H9 (cell line): ENCODE results near the gene NCKAP5. TPM values are rescaled to one million over a fixed set of nuclear protein-coding genes. Genes with fewer than 3 reads are reported as not detected.

Experiments used
- DNase-seq: peaks from one replicate; pipeline ENCODE4 v3.0.0-alpha.2; 2017
- H2AFZ ChIP-seq: one replicate; pipeline ENCODE4 v1.6.1; 2013; ENCODE audit warnings: mild to moderate bottlenecking, low read length, control low read depth, moderate library complexity
- H2AK5ac ChIP-seq: 2 replicates; pipeline ENCODE4 v1.6.1; 2013; ENCODE audit warnings: low read length, control low read depth, mixed read lengths; ENCODE audit not compliant: insufficient read length
- H2BK120ac ChIP-seq: one replicate; pipeline ENCODE4 v1.6.1; 2013; ENCODE audit warnings: low read depth, mild to moderate bottlenecking, low read length, control low read depth, inconsistent platforms; ENCODE audit not compliant: poor library complexity, severe bottlenecking
- H2BK12ac ChIP-seq: 2 replicates; pipeline ENCODE4 v1.6.1; 2013; ENCODE audit warnings: low read length, control low read depth, mixed read lengths, low read depth; ENCODE audit not compliant: insufficient read length
- H2BK15ac ChIP-seq: 2 replicates; pipeline ENCODE4 v1.6.1; 2013; ENCODE audit warnings: low read depth, low read length, control low read depth
- H2BK20ac ChIP-seq: one replicate; pipeline ENCODE4 v1.6.1; 2013; ENCODE audit warnings: low read depth, mild to moderate bottlenecking, low read length, control low read depth, inconsistent platforms; ENCODE audit not compliant: poor library complexity, severe bottlenecking
- H2BK5ac ChIP-seq: 2 replicates; pipeline ENCODE4 v1.6.1; 2013; ENCODE audit warnings: low read length, control low read depth, mixed read lengths; ENCODE audit not compliant: insufficient read length
- H3K14ac ChIP-seq: 2 replicates; pipeline ENCODE4 v1.6.1; 2013; ENCODE audit warnings: low read length, control low read depth; ENCODE audit not compliant: insufficient read depth
- H3K18ac ChIP-seq: 2 replicates; pipeline ENCODE4 v1.6.1; 2013; ENCODE audit warnings: low read depth, mild to moderate bottlenecking, mixed read lengths, low read length, control low read depth; ENCODE audit not compliant: insufficient read length
- H3K23ac ChIP-seq: 2 replicates; pipeline ENCODE4 v1.6.1; 2013; ENCODE audit warnings: low read length, control low read depth, mixed read lengths, low read depth; ENCODE audit not compliant: insufficient read length
- H3K23me2 ChIP-seq: 2 replicates; pipeline ENCODE4 v1.6.1; 2013; ENCODE audit warnings: low read depth, mild to moderate bottlenecking, mixed read lengths, low read length, control low read depth; ENCODE audit not compliant: insufficient read length, poor library complexity, severe bottlenecking
- H3K27ac ChIP-seq: 2 replicates; pipeline ENCODE4 v1.5.1; 2013; ENCODE audit warnings: low read length, control low read depth, mixed read lengths, low read depth; ENCODE audit not compliant: insufficient read length
- H3K27me3 ChIP-seq: 2 replicates; pipeline ENCODE4 v1.6.1; 2013; ENCODE audit warnings: low read length, control low read depth, inconsistent platforms; ENCODE audit not compliant: insufficient read depth
- H3K4ac ChIP-seq: 2 replicates; pipeline ENCODE4 v1.6.1; 2013; ENCODE audit warnings: low read depth, mild to moderate bottlenecking, control low read depth, inconsistent platforms, low read length, moderate library complexity
- H3K4me1 ChIP-seq: 2 replicates; pipeline ENCODE4 v1.6.1; 2013; ENCODE audit warnings: low read length, control low read depth, inconsistent platforms; ENCODE audit not compliant: insufficient read depth
- H3K4me2 ChIP-seq: 2 replicates; pipeline ENCODE4 v1.6.1; 2013; ENCODE audit warnings: low read length, control low read depth, mixed read lengths; ENCODE audit not compliant: insufficient read length, insufficient read depth
- H3K56ac ChIP-seq: 2 replicates; pipeline ENCODE4 v1.6.1; 2013; ENCODE audit warnings: low read depth, mild to moderate bottlenecking, mixed read lengths, low read length, control low read depth; ENCODE audit not compliant: insufficient read length
- H3K79me1 ChIP-seq: 2 replicates; pipeline ENCODE4 v1.6.1; 2013; ENCODE audit warnings: low read depth, mild to moderate bottlenecking, moderate library complexity, low read length, control low read depth, inconsistent platforms; ENCODE audit not compliant: insufficient read depth, poor library complexity, severe bottlenecking
- H3K79me2 ChIP-seq: 2 replicates; pipeline ENCODE4 v1.6.1; 2013; ENCODE audit warnings: low read length, control low read depth, inconsistent platforms; ENCODE audit not compliant: insufficient read depth
- H3K9ac ChIP-seq: 2 replicates; pipeline ENCODE4 v1.6.1; 2013; ENCODE audit warnings: low read length, control low read depth, mixed read lengths; ENCODE audit not compliant: insufficient read length; ENCODE audit errors: extremely low read depth
- H3K9me3 ChIP-seq: one replicate; pipeline ENCODE4 v1.6.1; 2013; ENCODE audit warnings: low read depth, low read length, inconsistent platforms; ENCODE audit not compliant: control insufficient read depth
- H3T11ph ChIP-seq: one replicate; pipeline ENCODE4 v1.6.1; 2013; ENCODE audit warnings: mild to moderate bottlenecking, low read length, control low read depth, inconsistent platforms
- H4K20me1 ChIP-seq: one replicate; pipeline ENCODE4 v1.6.1; 2013; ENCODE audit not compliant: control insufficient read depth, insufficient read length, insufficient read depth
- H4K5ac ChIP-seq: 2 replicates; pipeline ENCODE4 v1.6.1; 2013; ENCODE audit warnings: low read depth, mild to moderate bottlenecking, mixed read lengths, low read length, control low read depth; ENCODE audit not compliant: insufficient read length
- H4K8ac ChIP-seq: replicated peaks from 2 replicates; pipeline ENCODE4 v1.6.1; 2013; ENCODE audit warnings: low read length, control low read depth, mixed read lengths, low read depth; ENCODE audit not compliant: insufficient read length
- H4K91ac ChIP-seq: 2 replicates; pipeline ENCODE4 v1.6.1; 2013; ENCODE audit warnings: low read depth, mild to moderate bottlenecking, moderate library complexity, mixed read lengths, low read length, control low read depth; ENCODE audit not compliant: insufficient read length
- H3K27ac Mint-ChIP-seq, 3 experiments: 2 replicates in 2 of 3; 3 replicates in 1 of 3; pipeline ENCODE4 v1.8.0; 2020 to 2021; ENCODE audit warnings: mixed read lengths in 3 of 3, mild to moderate bottlenecking in 1 of 3, moderate library complexity in 1 of 3
- H3K27me3 Mint-ChIP-seq: 2 replicates; pipeline ENCODE4 v1.8.0; 2021; ENCODE audit warnings: low read depth, mild to moderate bottlenecking, moderate library complexity, mixed read lengths
- H3K36me3 Mint-ChIP-seq, 3 experiments: 2 replicates in 2 of 3; 3 replicates in 1 of 3; pipeline ENCODE4 v1.8.0; 2020 to 2021; ENCODE audit warnings: low read depth in 3 of 3, mixed read lengths in 3 of 3; ENCODE audit not compliant: insufficient read depth in 1 of 3
- H3K4me1 Mint-ChIP-seq, 2 experiments: 2 replicates each; pipeline ENCODE4 v1.8.0; 2020; ENCODE audit warnings: mixed read lengths in 2 of 2
- H3K4me3 Mint-ChIP-seq, 2 experiments: 2 replicates in 1 of 2; 3 replicates in 1 of 2; pipeline ENCODE4 v1.8.0; 2020 to 2021; ENCODE audit warnings: mild to moderate bottlenecking in 2 of 2, mixed read lengths in 2 of 2, moderate library complexity in 1 of 2
- H3K9me3 Mint-ChIP-seq, 2 experiments: 2 replicates in 1 of 2; 3 replicates in 1 of 2; pipeline ENCODE4 v1.8.0; 2020; ENCODE audit warnings: mild to moderate bottlenecking in 2 of 2, mixed read lengths in 2 of 2, moderate library complexity in 1 of 2
- WGBS: extraction: QIAGEN DNeasy Blood & Tissue Kit; methylation state at CpG from one replicate; pipeline ENCODE4 v1.1.7; 2013; ENCODE audit warnings: missing lambda C conversion rate, low lambda C conversion rate, mixed read lengths; ENCODE audit not compliant: insufficient read length; ENCODE audit errors: extremely low coverage; 5-methylcytosine and 5-hydroxymethylcytosine counted together
- total RNA-seq: library from RNA; stranded (reverse); gene quantifications from 2 replicates; pipeline ENCODE4 v1.2.1, GENCODE V29; 2021
- TF ChIP-seq, protein P1 (sequence below): fragments of 200-600 bp; sonication (generic); conservative IDR thresholded peaks from 3 replicates; pipeline ENCODE4 v1.8.0; 2021; ENCODE audit warnings: antibody characterized with exemption, mild to moderate bottlenecking

Gene NCKAP5
- total RNA-seq, 1 experiment from 2014 or later, result 0.26 TPM

DNA sequence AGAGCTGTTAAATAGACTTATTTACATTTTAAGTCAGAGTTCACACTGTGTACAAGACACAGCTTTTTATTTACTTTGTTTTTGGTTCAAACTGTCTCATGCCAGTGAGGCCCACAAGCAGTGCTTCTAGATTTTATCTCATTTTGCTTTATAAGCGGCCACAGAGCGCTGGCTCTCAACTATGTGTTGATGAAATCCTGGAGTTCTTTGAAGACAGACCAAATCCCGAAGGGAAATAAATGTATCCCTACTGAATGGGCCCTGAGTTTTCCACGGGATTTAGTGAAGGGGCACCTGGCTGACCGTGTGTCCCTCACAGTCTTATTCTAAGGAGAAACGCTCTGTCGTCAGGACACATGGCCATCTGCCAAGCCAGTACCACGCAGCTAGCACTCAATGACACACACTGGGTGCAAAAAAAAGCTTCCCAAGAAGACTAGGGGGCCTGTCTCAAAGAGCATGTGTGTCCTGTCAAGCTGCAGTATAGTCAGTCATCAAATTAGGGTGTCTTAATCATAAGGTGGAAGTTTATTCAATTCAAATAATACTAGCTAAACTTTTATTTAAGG is 921.6 kb downstream of the NCKAP5 start:
- Histone ChIP-seq H3K14ac (no peak overlapping the region), H3K56ac (no peak overlapping the region), H3K4me1 (no peaks in the 10 kb centered on the region), H3K4ac (no peak overlapping the region), H3K79me1 (no peaks in the 10 kb centered on the region), H3K18ac (no peak overlapping the region), H3K4me2 (no peak overlapping the region), H3K27me3 (no peaks in the 10 kb centered on the region), H2BK12ac (no peak overlapping the region), H4K5ac (no peak overlapping the region), H3K9me3 (no peaks in the 10 kb centered on the region), H2BK15ac (no peak overlapping the region), H4K20me1 (no peaks in the 10 kb centered on the region), H4K91ac (no peak overlapping the region), H3T11ph (no peak overlapping the region), H2AFZ (no peak overlapping the region), H2BK5ac (no peak overlapping the region), H2AK5ac (no peak overlapping the region), H2BK120ac (no peak overlapping the region), H4K8ac (no peak overlapping the region), H3K9ac (no peak overlapping the region), H3K23ac (no peak overlapping the region), H3K23me2 (no peaks in the 10 kb centered on the region), H2BK20ac (no peak overlapping the region), H3K27ac (no peak overlapping the region), H3K79me2 (no peaks in the 10 kb centered on the region)
- no peaks in the 10 kb centered on the region for H3K9me3 Mint-ChIP-seq
- no CpG with 5 or more reads among the region's 8 CpGs for WGBS
- TF ChIP-seq, protein P1, sequence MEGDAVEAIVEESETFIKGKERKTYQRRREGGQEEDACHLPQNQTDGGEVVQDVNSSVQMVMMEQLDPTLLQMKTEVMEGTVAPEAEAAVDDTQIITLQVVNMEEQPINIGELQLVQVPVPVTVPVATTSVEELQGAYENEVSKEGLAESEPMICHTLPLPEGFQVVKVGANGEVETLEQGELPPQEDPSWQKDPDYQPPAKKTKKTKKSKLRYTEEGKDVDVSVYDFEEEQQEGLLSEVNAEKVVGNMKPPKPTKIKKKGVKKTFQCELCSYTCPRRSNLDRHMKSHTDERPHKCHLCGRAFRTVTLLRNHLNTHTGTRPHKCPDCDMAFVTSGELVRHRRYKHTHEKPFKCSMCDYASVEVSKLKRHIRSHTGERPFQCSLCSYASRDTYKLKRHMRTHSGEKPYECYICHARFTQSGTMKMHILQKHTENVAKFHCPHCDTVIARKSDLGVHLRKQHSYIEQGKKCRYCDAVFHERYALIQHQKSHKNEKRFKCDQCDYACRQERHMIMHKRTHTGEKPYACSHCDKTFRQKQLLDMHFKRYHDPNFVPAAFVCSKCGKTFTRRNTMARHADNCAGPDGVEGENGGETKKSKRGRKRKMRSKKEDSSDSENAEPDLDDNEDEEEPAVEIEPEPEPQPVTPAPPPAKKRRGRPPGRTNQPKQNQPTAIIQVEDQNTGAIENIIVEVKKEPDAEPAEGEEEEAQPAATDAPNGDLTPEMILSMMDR, result no peak
- H3K36me3 Mint-ChIP-seq, result peaks cover 0 to 1% (median 0%) of the 10 kb centered on the region in 3 experiments; a peak in 1 of 7 replicates
- no peak for DNase-seq
- no peak overlapping the region for H3K4me3 Mint-ChIP-seq
- H3K4me1 Mint-ChIP-seq, result peaks cover 15 to 28% of the 10 kb centered on the region in 2 experiments
- no peak overlapping the region for H3K27ac Mint-ChIP-seq
- H3K27me3 Mint-ChIP-seq, result no peaks in the 10 kb centered on the region
